Measurements from ENCODE around the gene TAS2R9.

DNA sequence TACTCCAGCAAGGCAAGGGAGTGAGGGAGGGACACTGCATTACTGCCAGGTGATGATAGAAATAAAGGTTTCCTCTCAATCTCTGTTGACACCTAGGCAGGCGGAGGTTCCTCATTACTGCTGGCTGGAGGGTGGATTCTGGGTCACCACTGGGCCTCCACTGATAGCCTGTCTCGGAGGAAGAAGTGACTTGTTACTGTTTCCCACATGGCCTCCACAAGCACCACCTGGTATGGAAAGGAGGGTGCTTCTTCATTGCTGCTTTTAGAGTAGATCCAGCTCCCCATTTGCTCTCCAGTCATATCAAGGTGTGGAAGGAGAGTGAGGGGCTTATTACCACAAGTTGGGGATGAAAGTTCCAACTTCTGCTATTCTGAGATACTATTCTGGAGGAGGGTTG, 32.9 kb upstream of the TAS2R9 start:
- TF ChIP-seq POLR2A (IDR thresholded peaks at IDR 0.05; ENCODE audit: borderline replicate concordance, extremely low read depth, insufficient read depth, insufficient read length) (no peak), EZH2 (IDR thresholded peaks at IDR 0.05) (no peak), SRF (IDR thresholded peaks at IDR 0.05; ENCODE audit: low read depth) (no peak), CBX3 (IDR thresholded peaks at IDR 0.05; ENCODE audit: low read depth) (no peak), JUND (IDR thresholded peaks at IDR 0.05) (no peak)
- TF ChIP-seq, protein P1, sequence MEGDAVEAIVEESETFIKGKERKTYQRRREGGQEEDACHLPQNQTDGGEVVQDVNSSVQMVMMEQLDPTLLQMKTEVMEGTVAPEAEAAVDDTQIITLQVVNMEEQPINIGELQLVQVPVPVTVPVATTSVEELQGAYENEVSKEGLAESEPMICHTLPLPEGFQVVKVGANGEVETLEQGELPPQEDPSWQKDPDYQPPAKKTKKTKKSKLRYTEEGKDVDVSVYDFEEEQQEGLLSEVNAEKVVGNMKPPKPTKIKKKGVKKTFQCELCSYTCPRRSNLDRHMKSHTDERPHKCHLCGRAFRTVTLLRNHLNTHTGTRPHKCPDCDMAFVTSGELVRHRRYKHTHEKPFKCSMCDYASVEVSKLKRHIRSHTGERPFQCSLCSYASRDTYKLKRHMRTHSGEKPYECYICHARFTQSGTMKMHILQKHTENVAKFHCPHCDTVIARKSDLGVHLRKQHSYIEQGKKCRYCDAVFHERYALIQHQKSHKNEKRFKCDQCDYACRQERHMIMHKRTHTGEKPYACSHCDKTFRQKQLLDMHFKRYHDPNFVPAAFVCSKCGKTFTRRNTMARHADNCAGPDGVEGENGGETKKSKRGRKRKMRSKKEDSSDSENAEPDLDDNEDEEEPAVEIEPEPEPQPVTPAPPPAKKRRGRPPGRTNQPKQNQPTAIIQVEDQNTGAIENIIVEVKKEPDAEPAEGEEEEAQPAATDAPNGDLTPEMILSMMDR (IDR thresholded peaks at IDR 0.05 in 2 of 3, conservative IDR thresholded peaks at IDR 0.05 in 1 of 3; ENCODE audit: borderline replicate concordance in 1 of 3, insufficient read depth in 1 of 3, low read depth in 2 of 3, low read length in 2 of 3): no peak
